ENCODE results near the gene ZDHHC16. TPM values are rescaled to one million over a fixed set of nuclear protein-coding genes. Genes with fewer than 3 reads are reported as not detected.

Gene ZDHHC16
- total RNA-seq, 1 donor from 2014 or later = 21.2 TPM

GRCh38 chr10:97479939-97480338 is 34.0 kb downstream of the ZDHHC16 start:
- DNase-seq = no peak

GRCh38 chr10:97481071-97481470 is 35.1 kb downstream of the ZDHHC16 start:
- no peak for DNase-seq

DNA sequence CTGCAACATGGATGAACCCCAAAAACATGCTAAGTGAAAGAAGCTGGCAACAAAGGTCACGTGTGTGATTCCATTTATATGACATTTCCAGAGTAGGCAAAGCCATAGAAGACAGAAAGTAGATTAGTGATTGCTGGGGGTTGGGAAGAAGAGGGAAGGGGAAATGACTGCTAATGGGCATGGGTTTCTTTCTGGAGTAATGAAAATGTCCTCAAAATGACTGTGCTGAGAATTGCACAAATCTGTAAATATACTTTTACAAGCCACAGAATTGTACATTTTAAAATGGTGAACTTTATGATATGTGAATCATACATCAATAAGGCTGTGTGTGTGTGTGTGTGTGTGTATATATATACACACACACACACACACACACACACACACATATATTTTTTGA is 36.4 kb downstream of the ZDHHC16 start:
- DNase-seq = no peak

GRCh38 chr10:97483506-97483905 is 37.5 kb downstream of the ZDHHC16 start:
- no peak for DNase-seq

GRCh38 chr10:97483921-97484320 is 37.9 kb downstream of the ZDHHC16 start:
- no peak for DNase-seq

GRCh38 chr10:97485647-97486281 is 39.8 kb downstream of the ZDHHC16 start:
- no peak for DNase-seq

GRCh38 chr10:97490592-97490991 is 44.6 kb downstream of the ZDHHC16 start:
- DNase-seq = peak; percentile 28

- no peak for DNase-seq
These were observed 48.2 kb downstream of the ZDHHC16 start for GRCh38 chr10:97494151-97494550.

DNA sequence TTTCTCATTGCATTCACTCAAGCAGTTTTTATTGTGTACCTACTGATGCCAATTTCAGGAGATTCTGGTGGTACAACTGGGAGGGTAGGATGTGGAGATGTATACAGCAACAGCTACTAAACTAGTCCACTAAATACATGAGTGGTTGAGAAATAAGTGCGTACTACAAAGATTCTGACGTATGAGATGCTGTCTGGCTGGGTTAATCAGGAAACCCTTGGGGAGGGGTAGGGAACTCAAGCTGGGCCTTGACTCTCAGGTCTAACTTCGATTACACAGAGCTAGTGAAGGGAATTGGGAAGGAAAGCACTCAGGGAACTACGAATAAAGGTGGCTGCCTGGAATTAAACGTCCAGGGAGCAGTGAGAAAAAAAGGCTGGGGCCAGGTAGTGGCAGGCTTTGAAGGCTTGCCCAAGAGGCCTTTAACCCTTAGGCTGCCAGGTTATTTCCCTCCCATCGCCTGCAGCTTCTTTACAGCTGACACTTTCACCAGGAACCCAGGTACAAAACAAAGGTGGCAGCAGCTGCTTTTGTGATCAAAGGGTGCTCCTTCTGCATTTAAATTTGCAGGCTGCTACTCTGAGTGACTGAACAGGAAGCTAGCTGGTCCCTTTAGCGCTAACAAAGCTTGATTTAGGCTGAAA is 49.0 kb downstream of the ZDHHC16 start:
- no peak for DNase-seq

DNA sequence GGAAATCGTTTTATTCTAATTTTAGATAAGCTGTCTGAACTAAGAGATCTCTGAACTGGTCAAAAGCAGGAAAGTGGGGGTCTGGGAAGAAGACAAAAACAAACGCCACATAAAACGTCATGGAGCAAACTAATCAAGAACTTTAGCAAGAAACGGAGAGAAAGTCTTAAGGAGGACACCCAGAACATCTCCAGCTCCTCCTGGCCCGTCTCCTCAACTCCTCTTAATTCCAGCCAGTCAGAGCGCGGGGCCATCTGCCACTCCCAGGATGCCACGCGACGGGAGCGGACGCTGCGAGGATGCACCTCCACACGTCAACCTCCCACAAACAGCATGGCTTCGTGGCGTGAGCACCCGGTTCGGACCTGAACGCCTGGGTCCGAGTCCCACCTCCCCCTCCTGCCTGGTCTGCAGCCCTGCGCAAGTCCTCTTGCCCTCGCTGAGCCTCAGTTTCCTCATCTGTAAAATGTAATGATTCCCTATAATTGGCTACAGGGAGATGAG is 51.6 kb downstream of the ZDHHC16 start:
- peak; percentile 76 for DNase-seq

GRCh38 chr10:97498076-97498840 is 52.3 kb downstream of the ZDHHC16 start, which contains the start of gene MMS19:
MMS19 (minus strand) TSS chr10:97498422; CDS start chr10:97498384, 38 bp downstream.
- peak; percentile 100 for DNase-seq

DNA sequence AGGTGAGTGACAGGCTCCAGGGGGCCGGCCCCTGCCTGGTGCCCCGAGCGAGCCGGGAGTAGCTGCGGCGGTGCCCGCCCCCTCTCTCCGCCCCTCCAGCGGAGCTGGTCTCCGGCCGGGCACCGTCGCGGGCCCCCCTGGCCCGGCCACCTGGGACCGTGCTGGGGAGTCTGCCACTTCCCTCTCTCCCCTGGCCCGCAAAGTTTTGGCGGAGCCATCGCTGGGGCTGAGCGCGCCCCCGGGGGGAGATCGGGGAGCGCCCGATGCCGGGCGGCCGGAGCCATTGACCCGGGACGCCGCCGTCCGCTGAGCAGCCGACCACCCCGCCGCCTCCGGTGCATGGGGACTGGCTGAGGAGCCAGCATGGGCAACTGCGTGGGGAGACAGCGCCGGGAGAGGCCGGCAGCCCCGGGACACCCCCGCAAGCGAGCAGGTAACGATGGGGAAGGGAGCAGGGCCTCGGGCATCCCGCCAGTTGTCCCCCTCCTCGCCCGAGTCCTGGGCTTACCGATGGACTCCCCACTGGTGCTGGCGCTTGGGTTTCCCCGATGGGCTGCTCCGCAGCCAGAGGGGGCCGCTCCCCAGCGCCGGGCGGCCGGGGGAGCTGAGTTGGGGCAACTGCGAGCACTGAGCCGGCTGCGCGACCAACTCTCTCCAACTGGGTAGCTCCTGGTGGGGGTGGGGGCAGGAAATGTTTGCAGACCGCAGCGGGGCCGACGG is 53.0 kb downstream of the ZDHHC16 start, which contains the start of gene UBTD1:
Gene UBTD1, plus strand, starts transcription at position 84 of the 720 bp plus-strand sequence. Its CDS starts 280 bp downstream, at position 364.
- peak; percentile 59 for DNase-seq

- no peak for DNase-seq
These were observed 53.8 kb downstream of the ZDHHC16 start for GRCh38 chr10:97499561-97500296.

- DNase-seq = no peak
These were observed 54.3 kb downstream of the ZDHHC16 start for GRCh38 chr10:97500297-97500575.

GRCh38 chr10:97502916-97503315 is 56.9 kb downstream of the ZDHHC16 start:
- DNase-seq = no peak

GRCh38 chr10:97503406-97503805 is 57.4 kb downstream of the ZDHHC16 start:
- no peak for DNase-seq

DNA sequence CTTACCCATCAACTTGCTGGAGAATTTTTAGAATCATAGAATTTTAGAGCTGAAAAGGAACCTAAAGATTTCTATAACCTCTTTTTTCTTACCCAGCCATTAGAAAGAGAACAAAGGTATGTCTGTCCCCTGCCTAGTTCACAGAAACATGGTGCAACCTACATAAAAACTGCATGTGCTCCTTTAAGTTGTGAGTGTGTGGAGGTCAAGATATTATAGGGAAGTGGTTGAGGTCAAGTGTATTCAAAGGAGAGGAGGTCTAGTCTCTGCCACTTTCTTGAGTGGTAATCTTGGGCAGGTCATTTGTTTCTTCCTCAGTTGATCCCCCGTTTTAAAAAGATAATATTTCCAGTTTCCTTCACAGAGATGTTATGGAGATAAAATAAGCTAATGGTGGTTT is 59.2 kb downstream of the ZDHHC16 start:
- DNase-seq = no peak

- DNase-seq = no peak
These were observed 60.4 kb downstream of the ZDHHC16 start for GRCh38 chr10:97506199-97506991.

Measured in occipital lobe (tissue), 2 donors.